ENCODE measurements around the gene SPON2.

GRCh38 chr4:1166509-1167243 lies 5.7 kb downstream of the SPON2 start:
- TF ChIP-seq CTCF (conservative IDR thresholded peaks at IDR 0.05; ENCODE audit: low read depth, low read length) (no peak), CEBPB (IDR thresholded peaks at IDR 0.05; ENCODE audit: low read depth, low read length) (no peak), ELK1 (IDR thresholded peaks at IDR 0.05; ENCODE audit: borderline replicate concordance, low read depth, low read length) (no peak), POLR2A (IDR thresholded peaks at IDR 0.05; ENCODE audit: low read depth, low read length) (no peak), CHD1 (IDR thresholded peaks at IDR 0.05; ENCODE audit: low read depth, low read length) (no peak), SMC3 (IDR thresholded peaks at IDR 0.05; ENCODE audit: low read depth, low read length) (no peak)
- TF ChIP-seq, protein P1, sequence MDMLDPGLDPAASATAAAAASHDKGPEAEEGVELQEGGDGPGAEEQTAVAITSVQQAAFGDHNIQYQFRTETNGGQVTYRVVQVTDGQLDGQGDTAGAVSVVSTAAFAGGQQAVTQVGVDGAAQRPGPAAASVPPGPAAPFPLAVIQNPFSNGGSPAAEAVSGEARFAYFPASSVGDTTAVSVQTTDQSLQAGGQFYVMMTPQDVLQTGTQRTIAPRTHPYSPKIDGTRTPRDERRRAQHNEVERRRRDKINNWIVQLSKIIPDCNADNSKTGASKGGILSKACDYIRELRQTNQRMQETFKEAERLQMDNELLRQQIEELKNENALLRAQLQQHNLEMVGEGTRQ (IDR thresholded peaks at IDR 0.05; ENCODE audit: low read depth, low read length), result no peak

Measured in IMR-90 (cell line).